NB4 (cell line): ENCODE results near the gene PMPCA.

Experiments used
- DNase-seq: peaks from one replicate; pipeline ENCODE4 v3.0.0; 2010; ENCODE audit warnings: low read depth
- H3K4me3 ChIP-seq: one replicate; pipeline ENCODE4 v1.5.1; 2011; ENCODE audit warnings: mild to moderate bottlenecking, low read depth, low read length, moderate library complexity
- MYC ChIP-seq: IDR thresholded peaks from 2 replicates; pipeline ENCODE4 v1.6.1; 2011; ENCODE audit warnings: low read depth, low read length
- POLR2A ChIP-seq: IDR thresholded peaks from 2 replicates; pipeline ENCODE4 v1.6.1; 2011; ENCODE audit warnings: mild to moderate bottlenecking; ENCODE audit not compliant: insufficient read length; ENCODE audit errors: extremely low read depth
- TF ChIP-seq, protein P1 (sequence below): IDR thresholded peaks from 2 replicates; pipeline ENCODE4 v1.6.1; 2011; ENCODE audit warnings: low read depth, low read length
- TF ChIP-seq, protein P2 (sequence below): IDR thresholded peaks from one replicate; pipeline ENCODE4 v1.5.1; 2012; ENCODE audit warnings: low read depth, low read length

Gene PMPCA

DNA sequence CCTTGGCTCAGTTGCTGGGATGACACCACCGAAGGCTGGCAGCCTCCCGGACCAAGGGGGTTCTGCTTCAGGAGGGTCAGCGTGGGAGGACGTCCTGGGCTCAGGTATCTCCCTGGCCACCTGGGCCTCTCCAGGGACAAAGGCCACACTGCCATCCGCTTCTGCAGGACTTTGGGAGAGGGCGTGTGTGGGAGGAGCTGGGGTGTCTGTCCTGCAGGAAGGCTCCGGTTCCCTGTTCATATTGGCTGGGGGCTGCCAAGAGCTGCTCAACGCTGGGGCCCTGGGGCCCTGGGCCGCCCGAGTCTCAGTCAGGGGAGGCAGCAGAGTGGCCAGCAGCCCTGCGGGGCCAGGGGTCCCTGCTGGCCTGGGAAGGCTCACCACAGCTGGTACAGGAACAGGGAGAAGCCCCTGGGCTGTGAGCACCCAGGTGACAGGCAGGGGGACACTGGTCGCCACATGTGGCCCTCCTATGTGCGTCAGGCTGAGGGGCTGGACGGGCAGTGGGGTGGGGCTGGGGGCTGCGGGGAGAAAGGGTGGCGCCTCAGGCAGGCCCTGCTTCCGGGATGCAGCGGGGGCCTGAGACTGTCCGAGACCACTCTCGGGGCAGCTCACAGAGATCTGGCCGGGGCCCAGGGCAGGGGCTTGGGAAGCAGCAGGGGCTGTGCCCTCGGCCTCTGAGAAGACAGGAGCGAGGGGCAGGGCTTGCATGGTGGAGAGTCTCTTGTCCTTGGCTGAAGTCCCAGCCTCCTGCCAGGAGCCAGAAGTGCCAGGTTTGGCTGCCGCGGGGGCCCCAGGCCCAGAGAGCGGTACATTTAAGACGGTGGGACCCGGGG, 32.1 kb upstream of the PMPCA start:
- H3K4me3 ChIP-seq, result peak overlapping the region; percentile 16
- peak; percentile 40 for DNase-seq
- TF ChIP-seq POLR2A (no peak), MYC (no peak)
- TF ChIP-seq, protein P1, sequence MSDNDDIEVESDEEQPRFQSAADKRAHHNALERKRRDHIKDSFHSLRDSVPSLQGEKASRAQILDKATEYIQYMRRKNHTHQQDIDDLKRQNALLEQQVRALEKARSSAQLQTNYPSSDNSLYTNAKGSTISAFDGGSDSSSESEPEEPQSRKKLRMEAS, result no peak
- TF ChIP-seq, protein P2, sequence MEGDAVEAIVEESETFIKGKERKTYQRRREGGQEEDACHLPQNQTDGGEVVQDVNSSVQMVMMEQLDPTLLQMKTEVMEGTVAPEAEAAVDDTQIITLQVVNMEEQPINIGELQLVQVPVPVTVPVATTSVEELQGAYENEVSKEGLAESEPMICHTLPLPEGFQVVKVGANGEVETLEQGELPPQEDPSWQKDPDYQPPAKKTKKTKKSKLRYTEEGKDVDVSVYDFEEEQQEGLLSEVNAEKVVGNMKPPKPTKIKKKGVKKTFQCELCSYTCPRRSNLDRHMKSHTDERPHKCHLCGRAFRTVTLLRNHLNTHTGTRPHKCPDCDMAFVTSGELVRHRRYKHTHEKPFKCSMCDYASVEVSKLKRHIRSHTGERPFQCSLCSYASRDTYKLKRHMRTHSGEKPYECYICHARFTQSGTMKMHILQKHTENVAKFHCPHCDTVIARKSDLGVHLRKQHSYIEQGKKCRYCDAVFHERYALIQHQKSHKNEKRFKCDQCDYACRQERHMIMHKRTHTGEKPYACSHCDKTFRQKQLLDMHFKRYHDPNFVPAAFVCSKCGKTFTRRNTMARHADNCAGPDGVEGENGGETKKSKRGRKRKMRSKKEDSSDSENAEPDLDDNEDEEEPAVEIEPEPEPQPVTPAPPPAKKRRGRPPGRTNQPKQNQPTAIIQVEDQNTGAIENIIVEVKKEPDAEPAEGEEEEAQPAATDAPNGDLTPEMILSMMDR, result no peak

DNA sequence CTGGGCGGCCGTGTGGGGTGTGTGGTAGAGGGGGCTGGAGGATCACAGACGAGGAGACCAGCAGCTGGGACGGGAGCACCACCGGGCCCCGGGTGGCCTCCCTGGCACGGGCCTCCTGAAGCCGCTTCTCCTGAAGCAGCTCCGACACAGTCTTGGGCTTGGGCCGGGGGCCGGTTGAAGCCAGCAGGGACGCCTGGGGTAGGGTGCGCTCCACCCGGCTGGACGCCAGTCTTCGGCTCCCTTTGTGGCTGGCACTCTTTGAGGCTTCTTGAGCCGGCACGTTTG, 31.5 kb upstream of the PMPCA start:
- TF ChIP-seq MYC (no peak), POLR2A (no peak)
- TF ChIP-seq, protein P2, result no peak
- TF ChIP-seq, protein P1, result no peak
- no peak overlapping the region for H3K4me3 ChIP-seq
- no peak for DNase-seq

DNA sequence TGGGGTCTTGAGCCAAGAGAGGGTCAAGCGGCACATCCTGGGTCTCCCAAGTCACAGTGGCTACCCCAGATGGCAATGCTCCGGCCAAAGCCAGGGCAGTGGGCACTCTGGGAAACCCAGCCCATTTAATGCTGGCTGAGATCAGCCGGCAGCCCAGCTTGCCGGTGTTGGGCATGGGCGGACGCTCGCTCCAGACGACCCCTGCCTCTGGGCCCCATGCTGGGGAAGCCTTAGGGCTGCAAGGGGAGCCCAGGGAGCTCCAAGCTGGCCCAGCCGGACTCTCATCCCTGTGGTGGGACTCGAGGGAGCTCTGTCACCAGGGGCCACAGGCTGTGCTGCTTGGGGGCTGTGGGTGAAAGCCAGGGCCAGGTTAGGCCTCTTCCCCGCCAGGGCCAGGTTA, 31.1 kb upstream of the PMPCA start:
- no peak for DNase-seq
- TF ChIP-seq, protein P1, result no peak
- TF ChIP-seq MYC (no peak), POLR2A (no peak)
- TF ChIP-seq, protein P2, result no peak
- H3K4me3 ChIP-seq, result no peak overlapping the region

DNA sequence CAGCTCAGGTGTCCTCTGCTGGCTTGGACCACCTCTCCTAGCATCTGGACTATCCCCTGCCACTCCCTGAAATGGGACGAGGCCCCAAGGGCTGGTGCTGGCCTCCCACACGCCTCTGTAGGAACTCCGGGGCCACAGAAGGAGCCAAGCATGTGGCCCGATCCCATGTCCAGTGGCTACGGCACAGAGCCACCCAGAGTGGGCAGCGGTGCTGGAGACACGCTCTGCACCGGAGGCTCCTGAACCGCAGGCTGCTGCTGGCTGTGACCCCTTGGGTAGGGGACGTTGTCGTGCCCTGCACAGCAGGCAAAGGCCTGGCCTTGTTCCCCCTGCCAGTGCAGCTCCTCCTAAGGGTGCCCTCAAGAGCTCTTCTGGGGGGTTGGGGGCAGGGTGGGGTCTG, 30.6 kb upstream of the PMPCA start:
- no peak for DNase-seq
- TF ChIP-seq, protein P1, result no peak
- no peak for TF ChIP-seq POLR2A
- no peak for TF ChIP-seq MYC
- TF ChIP-seq, protein P2, result no peak
- no peak overlapping the region for H3K4me3 ChIP-seq

DNA sequence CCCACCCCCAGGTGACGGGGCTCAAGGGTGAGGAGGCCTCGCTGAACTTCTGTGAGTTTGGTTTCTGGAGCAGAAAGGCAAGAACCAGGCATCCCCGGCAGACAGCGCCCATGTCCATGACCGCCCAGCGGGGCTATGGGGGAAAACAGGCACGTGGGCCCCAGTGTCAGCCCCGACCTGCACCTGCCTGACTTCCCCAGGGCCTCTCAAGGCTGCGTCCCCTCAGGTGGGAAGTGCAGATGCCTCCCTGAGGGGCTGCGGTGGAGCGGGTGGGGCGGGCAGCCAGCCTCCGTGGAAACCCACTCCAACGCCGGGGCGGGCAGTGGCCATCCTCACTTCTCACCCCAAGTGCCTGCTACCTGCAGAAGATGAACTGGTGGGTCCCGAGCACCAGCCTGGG, 30.1 kb upstream of the PMPCA start:
- no peak for DNase-seq
- TF ChIP-seq, protein P1, result no peak
- no peak for TF ChIP-seq MYC
- TF ChIP-seq, protein P2, result no peak
- no peak for TF ChIP-seq POLR2A
- H3K4me3 ChIP-seq, result no peak overlapping the region
